Mesendoderm (in vitro differentiated cells): ENCODE data around the gene LCLAT1.
"Not testable (repeated sequence)": the region's sequence is repeated elsewhere in the genome, so short reads cannot be mapped to it uniquely, and the experiment has no call there.

Experiments used
- DNase-seq: peaks from one replicate; pipeline ENCODE4 v3.0.0; 2013
- H2AK5ac ChIP-seq: 2 replicates; pipeline ENCODE4 v1.6.1; 2013; ENCODE audit warnings: low read length, inconsistent platforms
- H2BK120ac ChIP-seq: 2 replicates; pipeline ENCODE4 v1.6.1; 2013; ENCODE audit warnings: low read depth, mild to moderate bottlenecking, low read length, moderate library complexity, mixed read lengths
- H2BK15ac ChIP-seq: replicated peaks from 2 replicates; pipeline ENCODE4 v1.6.1; 2013; ENCODE audit warnings: low read depth, mild to moderate bottlenecking, moderate library complexity
- H2BK5ac ChIP-seq: 2 replicates; pipeline ENCODE4 v1.6.1; 2013; ENCODE audit warnings: low read length, inconsistent platforms
- H3K18ac ChIP-seq: 2 replicates; pipeline ENCODE4 v1.6.1; 2013; ENCODE audit warnings: mild to moderate bottlenecking, low read length, mixed read lengths
- H3K23ac ChIP-seq: one replicate; pipeline ENCODE4 v1.6.1; 2013; ENCODE audit warnings: low read length
- H3K27ac ChIP-seq: 2 replicates; pipeline ENCODE4 v1.5.1; 2013; ENCODE audit warnings: low read depth, mild to moderate bottlenecking, inconsistent platforms, low read length, moderate library complexity
- H3K27me3 ChIP-seq: 2 replicates; pipeline ENCODE4 v1.6.1; 2013; ENCODE audit warnings: low read length, control low read depth, mild to moderate bottlenecking, inconsistent platforms; ENCODE audit not compliant: insufficient read depth, poor library complexity
- H3K36me3 ChIP-seq: 2 replicates; pipeline ENCODE4 v1.6.1; 2013; ENCODE audit warnings: low read length, inconsistent platforms; ENCODE audit not compliant: control insufficient read depth, insufficient read depth
- H3K4ac ChIP-seq: one replicate; pipeline ENCODE4 v1.6.1; 2013; ENCODE audit warnings: low read depth, mild to moderate bottlenecking, low read length, moderate library complexity
- H3K4me1 ChIP-seq: 2 replicates; pipeline ENCODE4 v1.6.1; 2013; ENCODE audit warnings: low read depth, low read length, inconsistent platforms; ENCODE audit not compliant: control insufficient read depth
- H3K4me2 ChIP-seq: 2 replicates; pipeline ENCODE4 v1.6.1; 2013; ENCODE audit warnings: low read length
- H3K4me3 ChIP-seq: 2 replicates; pipeline ENCODE4 v1.5.1; 2013; ENCODE audit warnings: mild to moderate bottlenecking, low read length
- H3K56ac ChIP-seq: one replicate; pipeline ENCODE4 v1.6.1; 2013; ENCODE audit warnings: low read length
- H3K79me1 ChIP-seq: 2 replicates; pipeline ENCODE4 v1.6.1; 2013; ENCODE audit warnings: low read length, inconsistent platforms
- H3K79me2 ChIP-seq: 2 replicates; pipeline ENCODE4 v1.6.1; 2013; ENCODE audit warnings: mild to moderate bottlenecking, low read length; ENCODE audit not compliant: control insufficient read depth, insufficient read depth
- H3K9ac ChIP-seq: 2 replicates; pipeline ENCODE4 v1.6.1; 2013; ENCODE audit warnings: low read length, inconsistent platforms
- H4K5ac ChIP-seq: one replicate; pipeline ENCODE4 v1.6.1; 2013; ENCODE audit warnings: low read length
- H4K8ac ChIP-seq: one replicate; pipeline ENCODE4 v1.6.1; 2013; ENCODE audit warnings: low read depth, mild to moderate bottlenecking, control low read depth, low read length, moderate library complexity
- WGBS: extraction: QIAGEN DNeasy Blood & Tissue Kit; methylation state at CpG from one replicate; pipeline ENCODE4 v1.1.7; 2013; ENCODE audit warnings: low lambda C conversion rate, missing lambda C conversion rate; ENCODE audit not compliant: insufficient coverage; ENCODE audit errors: extremely low coverage; 5-methylcytosine and 5-hydroxymethylcytosine counted together

LCLAT1 gene

GRCh38 chr2:30495896-30496295 lies 48.9 kb downstream of the LCLAT1 start:
- DNase-seq, H3K18ac ChIP-seq, H3K79me1 ChIP-seq, H2BK120ac ChIP-seq, H4K8ac ChIP-seq, H3K23ac ChIP-seq, H3K4me1 ChIP-seq, H3K56ac ChIP-seq, H3K36me3 ChIP-seq, H3K27me3 ChIP-seq, H2BK15ac ChIP-seq, H2AK5ac ChIP-seq, H3K9ac ChIP-seq, H3K4me2 ChIP-seq, H3K4ac ChIP-seq, H3K79me2 ChIP-seq, H4K5ac ChIP-seq, H2BK5ac ChIP-seq, H3K27ac ChIP-seq, H3K4me3 ChIP-seq: not testable (repeated sequence)
- no CpG with 5 or more reads among the region's 2 CpGs for WGBS

- no peak for DNase-seq
- no peaks in the 10 kb centered on the region for H3K36me3 ChIP-seq
- no peak overlapping the region for H3K4ac ChIP-seq
- no peak overlapping the region for H2BK5ac ChIP-seq
- H3K79me2 ChIP-seq: peaks cover 4% of the 10 kb centered on the region
- no peak overlapping the region for H3K18ac ChIP-seq
- no peak overlapping the region for H3K4me3 ChIP-seq
- H3K27ac ChIP-seq: no peak overlapping the region
- H4K8ac ChIP-seq: no peak overlapping the region
- H4K5ac ChIP-seq: no peak overlapping the region
- H3K9ac ChIP-seq: no peak overlapping the region
- no peak overlapping the region for H3K23ac ChIP-seq
- H2AK5ac ChIP-seq: no peak overlapping the region
- no peak overlapping the region for H3K56ac ChIP-seq
- no peak overlapping the region for H2BK120ac ChIP-seq
- no peaks in the 10 kb centered on the region for H3K4me1 ChIP-seq
- H3K4me2 ChIP-seq: no peak overlapping the region
- peaks cover 10% of the 10 kb centered on the region for H3K79me1 ChIP-seq
- no peak overlapping the region for H2BK15ac ChIP-seq
- no peaks in the 10 kb centered on the region for H3K27me3 ChIP-seq
Measured at GRCh38 chr2:30499681-30500080, 52.6 kb downstream of the LCLAT1 start.

GRCh38 chr2:30500699-30501098 lies 53.7 kb downstream of the LCLAT1 start:
- no peak overlapping the region for H2AK5ac ChIP-seq
- no peak overlapping the region for H3K4me3 ChIP-seq
- no peak overlapping the region for H3K4ac ChIP-seq
- no peak overlapping the region for H3K27ac ChIP-seq
- peaks cover 4% of the 10 kb centered on the region for H3K79me2 ChIP-seq
- H2BK5ac ChIP-seq: no peak overlapping the region
- no CpG with 5 or more reads among the region's 6 CpGs for WGBS
- H3K18ac ChIP-seq: no peak overlapping the region
- H2BK15ac ChIP-seq: no peak overlapping the region
- no peak overlapping the region for H4K5ac ChIP-seq
- no peaks in the 10 kb centered on the region for H3K36me3 ChIP-seq
- peaks cover 10% of the 10 kb centered on the region for H3K79me1 ChIP-seq
- H3K56ac ChIP-seq: no peak overlapping the region
- H3K23ac ChIP-seq: no peak overlapping the region
- H3K4me2 ChIP-seq: no peak overlapping the region
- DNase-seq: no peak
- H4K8ac ChIP-seq: no peak overlapping the region
- H2BK120ac ChIP-seq: no peak overlapping the region
- no peak overlapping the region for H3K9ac ChIP-seq
- no peaks in the 10 kb centered on the region for H3K27me3 ChIP-seq
- H3K4me1 ChIP-seq: no peaks in the 10 kb centered on the region

- Histone ChIP-seq H2BK15ac (no peak overlapping the region), H4K5ac (no peak overlapping the region), H3K79me2 (peaks cover 2% of the 10 kb centered on the region), H3K4me2 (no peak overlapping the region), H3K56ac (no peak overlapping the region), H2BK5ac (no peak overlapping the region), H2AK5ac (no peak overlapping the region), H3K4me3 (no peak overlapping the region), H3K27ac (no peak overlapping the region), H3K4me1 (no peaks in the 10 kb centered on the region), H4K8ac (no peak overlapping the region), H3K27me3 (no peaks in the 10 kb centered on the region), H3K36me3 (no peaks in the 10 kb centered on the region), H3K18ac (no peak overlapping the region), H3K4ac (no peak overlapping the region), H2BK120ac (no peak overlapping the region), H3K9ac (no peak overlapping the region), H3K79me1 (peaks cover 7% of the 10 kb centered on the region), H3K23ac (no peak overlapping the region)
- no peak for DNase-seq
Measured at GRCh38 chr2:30502310-30502709, 55.3 kb downstream of the LCLAT1 start.

DNA sequence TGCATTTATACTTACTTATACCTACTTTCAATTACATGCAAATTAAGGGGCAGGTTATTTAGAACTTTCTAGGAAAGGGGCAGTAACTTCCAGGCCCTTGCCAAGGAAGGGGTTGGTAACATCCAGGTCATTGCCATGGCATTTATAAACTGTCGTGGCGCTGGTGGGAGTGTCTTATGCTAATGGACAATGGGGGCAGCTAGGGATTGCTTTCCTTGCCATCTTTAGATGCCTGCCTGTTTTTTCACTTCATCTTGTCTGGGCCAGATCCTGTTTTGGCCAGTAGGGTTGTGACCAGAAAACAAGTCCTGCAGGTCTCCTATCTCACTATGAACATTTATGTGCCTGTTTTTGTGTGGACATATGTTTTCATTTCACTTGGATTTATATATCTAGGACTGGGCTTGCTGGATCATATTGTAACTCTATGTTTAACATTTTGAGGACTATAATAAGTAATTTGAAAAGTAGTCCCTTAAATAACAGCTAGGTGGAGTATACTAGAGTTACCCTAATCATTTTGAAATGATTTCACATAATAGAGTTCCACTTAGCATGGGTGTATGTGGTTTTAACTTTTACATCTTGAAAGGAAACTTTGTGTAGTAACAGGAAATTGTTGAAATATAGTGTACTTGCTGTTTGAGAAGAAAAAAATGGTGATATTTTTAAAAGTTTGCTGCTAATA lies 56.1 kb downstream of the LCLAT1 start:
- H3K4me3 ChIP-seq: no peak overlapping the region
- H3K9ac ChIP-seq: no peak overlapping the region
- H3K36me3 ChIP-seq: no peaks in the 10 kb centered on the region
- H2AK5ac ChIP-seq: no peak overlapping the region
- no peak overlapping the region for H4K5ac ChIP-seq
- no peak overlapping the region for H2BK120ac ChIP-seq
- no peak overlapping the region for H3K56ac ChIP-seq
- peaks cover 6% of the 10 kb centered on the region for H3K79me2 ChIP-seq
- no peaks in the 10 kb centered on the region for H3K27me3 ChIP-seq
- peaks cover 10% of the 10 kb centered on the region for H3K79me1 ChIP-seq
- no peak overlapping the region for H3K27ac ChIP-seq
- no peak overlapping the region for H3K18ac ChIP-seq
- H2BK15ac ChIP-seq: no peak overlapping the region
- H3K4me1 ChIP-seq: no peaks in the 10 kb centered on the region
- no peak overlapping the region for H3K23ac ChIP-seq
- no peak overlapping the region for H3K4ac ChIP-seq
- no peak overlapping the region for H4K8ac ChIP-seq
- no peak overlapping the region for H2BK5ac ChIP-seq
- peak; percentile 48 for DNase-seq
- no CpG with 5 or more reads among the region's 2 CpGs for WGBS
- H3K4me2 ChIP-seq: no peak overlapping the region

GRCh38 chr2:30503695-30504052 lies 56.6 kb downstream of the LCLAT1 start:
- no peak overlapping the region for H4K8ac ChIP-seq
- no peaks in the 10 kb centered on the region for H3K36me3 ChIP-seq
- H3K27ac ChIP-seq: no peak overlapping the region
- no peak overlapping the region for H2AK5ac ChIP-seq
- no peaks in the 10 kb centered on the region for H3K27me3 ChIP-seq
- H3K56ac ChIP-seq: no peak overlapping the region
- no peak overlapping the region for H3K4me2 ChIP-seq
- H3K79me1 ChIP-seq: peaks cover 10% of the 10 kb centered on the region
- no CpG with 5 or more reads among the region's 3 CpGs for WGBS
- no peak overlapping the region for H3K18ac ChIP-seq
- H2BK15ac ChIP-seq: no peak overlapping the region
- H4K5ac ChIP-seq: no peak overlapping the region
- no peak overlapping the region for H3K4me3 ChIP-seq
- H2BK5ac ChIP-seq: no peak overlapping the region
- no peak overlapping the region for H3K9ac ChIP-seq
- H3K4me1 ChIP-seq: no peaks in the 10 kb centered on the region
- no peak for DNase-seq
- no peak overlapping the region for H3K23ac ChIP-seq
- H3K4ac ChIP-seq: no peak overlapping the region
- H2BK120ac ChIP-seq: no peak overlapping the region
- H3K79me2 ChIP-seq: peaks cover 6% of the 10 kb centered on the region
